ENCODE measurements around the gene REST.

The REST gene

DNA sequence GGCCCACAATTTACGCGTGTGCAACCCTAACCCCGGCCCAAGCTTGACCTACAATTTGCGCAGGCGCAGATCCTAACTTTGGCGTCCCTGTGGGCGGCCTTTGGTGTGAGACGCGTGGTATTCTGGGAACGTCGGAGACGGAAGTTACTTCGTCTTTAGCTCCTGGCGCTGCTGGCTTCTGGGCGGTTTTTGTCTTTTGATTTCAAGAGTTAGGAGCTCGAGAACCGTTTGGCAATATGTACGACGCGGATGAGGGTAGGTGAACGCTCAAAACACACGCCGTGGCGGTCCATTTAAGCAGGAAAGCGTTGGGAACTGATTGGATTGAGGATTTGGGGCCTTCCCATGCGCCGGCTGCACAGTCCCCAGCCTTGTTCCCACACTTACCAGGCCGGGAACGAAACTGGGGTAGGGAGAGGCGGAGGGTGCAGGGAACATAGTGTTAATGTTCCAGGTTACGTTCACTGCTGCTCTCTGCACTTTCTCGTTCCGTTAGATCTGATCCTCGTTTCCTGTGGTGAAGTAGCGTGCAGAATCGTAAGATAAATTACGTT, 71.1 kb downstream of the REST start, which contains the start of gene POLR2B:
TSS of gene POLR2B (plus strand) at position 147 of the 554 bp plus-strand sequence. CDS start at position 237, 90 bp downstream.
- peak; percentile 97 for DNase-seq
- TF ChIP-seq GATA1 (IDR thresholded peaks at IDR 0.05; ENCODE audit: low read depth, low read length) (no peak), POLR2A (IDR thresholded peaks at IDR 0.05; ENCODE audit: low read length) (peak; percentile 93)

DNA sequence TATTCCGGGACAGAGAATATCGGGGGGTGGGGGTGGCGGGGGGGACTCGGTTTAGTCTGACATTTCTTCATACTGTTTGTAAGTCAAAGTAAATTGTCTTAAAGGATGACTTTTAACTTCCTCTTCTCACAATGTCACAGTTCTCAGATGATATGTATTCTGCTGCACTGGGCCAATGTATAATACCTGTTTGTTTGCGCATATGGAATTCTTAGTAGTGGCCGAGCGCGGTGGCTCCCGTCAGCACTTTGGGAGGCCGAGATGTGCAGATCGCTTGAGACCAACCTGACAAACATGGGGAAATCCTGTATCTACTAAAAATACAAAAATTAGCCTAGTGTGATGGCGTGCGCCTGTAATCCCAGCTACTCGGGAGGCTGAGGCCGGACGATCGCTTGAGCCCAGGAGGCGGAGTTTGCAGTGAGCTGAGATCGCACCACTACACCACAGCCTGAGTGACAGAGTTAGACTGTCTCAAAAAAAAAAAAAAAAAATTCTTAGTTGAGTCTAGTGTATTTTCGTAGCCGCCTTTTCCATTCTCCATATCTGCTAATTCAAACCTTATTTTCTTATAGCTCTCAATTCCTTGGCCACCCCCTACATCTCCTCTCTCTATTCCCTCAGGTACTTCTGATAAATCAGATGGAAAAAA, 71.8 kb downstream of the REST start:
- TF ChIP-seq GATA1 (IDR thresholded peaks at IDR 0.05; ENCODE audit: low read depth, low read length) = no peak
- TF ChIP-seq POLR2A (IDR thresholded peaks at IDR 0.05; ENCODE audit: low read length) = no peak
- peak; percentile 71 to 72 for DNase-seq

DNA sequence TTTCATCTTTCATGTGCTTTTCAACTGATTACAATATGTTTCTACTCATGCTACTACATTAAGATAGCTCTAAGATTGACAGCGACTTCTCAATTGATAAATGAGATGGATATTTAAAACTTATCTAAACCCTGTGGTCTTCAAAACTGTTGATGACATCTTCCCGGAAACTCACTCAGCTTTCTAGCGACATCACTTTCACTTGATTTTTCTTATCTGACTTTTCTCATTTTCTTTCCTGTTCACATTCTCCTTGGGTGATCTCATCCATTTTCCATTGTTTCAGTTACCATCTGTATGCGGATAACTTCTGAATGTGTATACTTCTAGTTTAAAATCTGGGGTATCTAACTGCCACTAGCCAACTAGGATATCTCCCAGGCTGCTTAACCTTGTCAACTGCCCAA, 74.1 kb downstream of the REST start:
- TF ChIP-seq GATA1 (IDR thresholded peaks at IDR 0.05; ENCODE audit: low read depth, low read length) (no peak), POLR2A (IDR thresholded peaks at IDR 0.05; ENCODE audit: low read length) (no peak)
- DNase-seq = peak; percentile 24 to 52

DNA sequence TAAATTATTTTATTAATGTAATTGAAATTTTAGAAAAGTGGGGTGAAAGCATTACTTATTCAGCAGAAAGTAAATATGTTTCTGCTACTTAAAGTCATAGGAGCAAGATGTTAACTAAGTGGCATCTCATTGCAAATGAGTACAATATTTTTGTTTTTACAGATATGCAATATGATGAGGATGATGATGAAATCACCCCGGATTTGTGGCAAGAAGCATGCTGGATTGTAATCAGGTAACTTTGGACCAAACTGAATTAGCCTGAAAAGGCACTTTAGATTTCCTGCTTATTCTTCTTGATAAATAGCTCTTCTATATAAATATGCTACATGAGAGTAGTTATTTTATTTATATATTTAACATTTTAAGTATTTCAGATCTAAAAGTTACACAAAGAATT, 78.5 kb downstream of the REST start:
- TF ChIP-seq POLR2A (IDR thresholded peaks at IDR 0.05; ENCODE audit: low read length) = no peak
- no peak for TF ChIP-seq GATA1 (IDR thresholded peaks at IDR 0.05; ENCODE audit: low read depth, low read length)
- peak; percentile 4 to 67 for DNase-seq

DNA sequence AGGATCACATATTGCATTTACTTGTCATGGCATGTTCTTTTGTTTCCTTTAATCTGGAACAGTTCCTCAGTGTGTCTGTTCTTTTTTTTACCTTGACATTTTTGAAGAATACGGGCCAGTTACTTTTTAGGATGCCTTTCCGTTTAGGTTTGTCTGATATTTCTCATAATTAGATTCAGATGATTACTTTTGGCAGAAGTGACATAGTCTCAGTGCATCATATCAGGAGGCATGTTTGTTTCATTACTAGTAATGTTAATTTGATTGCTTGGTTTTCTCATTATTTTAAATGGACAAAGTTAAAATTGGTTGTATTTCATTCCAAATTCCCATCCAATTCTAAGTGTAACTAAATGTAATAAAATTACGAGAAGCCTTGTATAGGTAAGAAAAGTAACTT, 79.3 kb downstream of the REST start:
- DNase-seq = no peak
- TF ChIP-seq POLR2A (IDR thresholded peaks at IDR 0.05; ENCODE audit: low read length) (no peak), GATA1 (IDR thresholded peaks at IDR 0.05; ENCODE audit: low read depth, low read length) (no peak)

DNA sequence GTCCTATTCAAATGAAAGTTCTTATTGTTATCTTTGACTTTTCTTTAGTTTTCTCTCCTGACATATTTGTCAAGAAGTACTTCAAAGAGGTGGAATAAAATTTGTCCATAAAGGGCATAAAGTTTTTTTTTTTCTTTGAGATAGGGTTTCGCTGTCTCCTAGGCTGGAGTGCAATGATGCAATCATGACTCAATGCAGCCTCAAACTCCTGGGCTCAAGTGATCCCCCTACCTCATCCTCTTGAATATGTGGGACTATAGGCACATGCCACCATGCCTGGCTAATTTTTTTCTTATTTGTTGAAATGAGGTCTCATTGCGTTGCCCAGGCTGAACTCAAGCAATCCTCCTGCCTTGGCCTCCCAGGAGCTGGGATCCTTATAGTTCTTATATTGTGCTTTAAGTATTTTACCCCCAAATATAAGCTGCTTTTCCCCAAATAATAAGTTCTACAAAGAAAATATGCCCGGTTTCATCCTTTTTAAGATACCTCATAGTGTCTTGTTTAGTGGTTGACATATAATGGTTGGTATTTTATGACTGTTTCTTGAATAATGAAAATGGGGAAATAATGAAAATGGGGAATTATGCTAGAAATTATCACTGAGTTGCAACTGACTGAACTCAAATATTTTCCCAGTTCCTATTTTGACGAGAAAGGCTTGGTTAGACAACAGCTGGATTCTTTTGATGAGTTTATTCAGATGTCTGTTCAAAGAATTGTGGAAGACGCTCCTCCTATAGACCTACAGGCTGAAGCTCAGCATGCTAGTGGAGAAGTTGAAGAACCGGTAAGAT, 82.6 kb downstream of the REST start:
- peak; percentile 21 to 78 for DNase-seq
- no peak for TF ChIP-seq GATA1 (IDR thresholded peaks at IDR 0.05; ENCODE audit: low read depth, low read length)
- TF ChIP-seq POLR2A (IDR thresholded peaks at IDR 0.05; ENCODE audit: low read length) = no peak

DNA sequence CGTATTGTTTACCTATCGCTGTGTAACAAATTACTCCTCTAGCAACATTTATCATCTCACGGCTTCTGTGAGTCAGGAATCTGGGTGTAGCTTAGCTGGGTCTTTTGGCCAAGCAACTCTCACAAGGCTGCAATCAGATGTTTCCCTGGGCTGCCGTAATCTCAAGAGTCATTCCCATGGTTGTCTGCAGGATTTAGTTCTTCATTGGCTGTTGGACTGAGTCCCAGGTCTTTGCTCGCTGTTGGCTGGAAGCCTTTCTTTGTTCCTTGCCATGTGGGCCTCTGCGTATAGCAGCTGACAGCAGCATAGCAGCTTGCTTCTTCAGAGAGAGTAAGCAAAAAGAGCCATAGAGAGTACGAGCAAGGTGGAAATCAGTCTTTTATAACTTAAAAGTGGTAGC, 87.8 kb downstream of the REST start:
- no peak for DNase-seq
- TF ChIP-seq POLR2A (IDR thresholded peaks at IDR 0.05; ENCODE audit: low read length) (no peak), GATA1 (IDR thresholded peaks at IDR 0.05; ENCODE audit: low read depth, low read length) (no peak)

DNA sequence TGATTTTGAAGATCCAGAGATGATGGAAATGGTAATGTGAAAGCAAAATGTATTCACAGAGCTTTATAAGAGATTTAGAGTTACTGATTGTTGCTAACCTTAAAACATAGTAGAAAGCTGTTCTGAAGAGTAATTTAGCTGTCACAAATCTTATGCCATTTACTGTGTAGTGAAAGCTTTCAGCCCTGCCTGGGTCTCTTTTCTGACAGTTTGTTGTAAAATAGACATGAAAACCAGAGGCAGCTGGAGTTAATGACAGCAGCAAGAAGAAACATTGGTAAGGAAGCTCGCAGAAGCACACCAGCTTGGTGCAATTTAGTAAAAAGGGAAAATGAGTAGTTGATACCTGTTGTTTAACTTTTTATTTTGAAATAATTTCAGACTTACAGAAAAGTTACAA, 92.1 kb downstream of the REST start:
- no peak for TF ChIP-seq GATA1 (IDR thresholded peaks at IDR 0.05; ENCODE audit: low read depth, low read length)
- no peak for TF ChIP-seq POLR2A (IDR thresholded peaks at IDR 0.05; ENCODE audit: low read length)
- no peak for DNase-seq

DNA sequence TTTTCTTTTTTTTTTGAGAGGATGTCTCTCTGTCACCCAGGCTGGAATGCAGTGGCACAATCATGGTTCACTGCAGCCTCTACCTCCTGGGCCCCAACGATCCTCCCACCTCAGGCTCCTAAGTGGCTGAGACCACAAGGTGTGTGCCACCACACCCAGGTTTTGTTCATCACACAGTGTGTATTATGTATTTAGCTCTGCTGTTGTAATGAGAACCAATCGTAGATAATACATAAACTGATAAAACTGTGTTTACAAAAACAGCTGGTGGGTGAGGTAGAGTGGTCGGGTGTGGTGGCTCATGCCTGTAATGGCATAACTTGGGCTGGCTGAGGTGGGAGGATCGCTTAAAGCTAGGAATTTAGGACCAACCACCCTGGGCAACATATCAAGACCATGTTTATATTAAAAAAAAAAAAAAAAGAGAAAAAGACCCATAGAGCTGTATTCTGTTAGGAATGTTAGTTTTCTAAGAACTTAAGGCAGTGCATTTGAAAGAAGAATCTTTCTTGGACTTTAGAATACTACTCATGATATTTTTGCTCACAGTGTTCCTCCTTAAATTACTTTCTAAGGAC, 105.9 kb downstream of the REST start:
- no peak for TF ChIP-seq GATA1 (IDR thresholded peaks at IDR 0.05; ENCODE audit: low read depth, low read length)
- TF ChIP-seq POLR2A (IDR thresholded peaks at IDR 0.05; ENCODE audit: low read length) = no peak
- no peak for DNase-seq

All from erythroblast (primary cell).